A673 (cell line): Measurements from ENCODE around the gene CDKAL1.

Experiments used
- CTCF ChIP-seq: fragments of 300-800, 200-600 bp; sonication (generic); conservative IDR thresholded peaks from 2 replicates; pipeline ENCODE4 v1.5.1; 2017; ENCODE audit warnings: low read depth, mild to moderate bottlenecking, antibody characterized with exemption, low read length, moderate library complexity, mixed read lengths
- EZH2 ChIP-seq: fragments of 200-600 bp; sonication (generic); IDR thresholded peaks from 2 replicates; pipeline ENCODE4 v1.6.1; 2017; ENCODE audit warnings: borderline replicate concordance, low read depth, mild to moderate bottlenecking, mixed read lengths, antibody characterized with exemption, low read length; ENCODE audit not compliant: poor library complexity, severe bottlenecking

GRCh38 chr6:20564269-20564668 is 30.0 kb downstream of the CDKAL1 start:
- peak; percentile 71 for TF ChIP-seq CTCF
- TF ChIP-seq EZH2, result no peak
